ENCODE data around the gene MBD5.

MBD5 gene

GRCh38 chr2:148303161-148303560 is 282.3 kb downstream of the MBD5 start:
- DNase-seq (ENCODE audit: low read depth) = no peak

GRCh38 chr2:148305476-148305875 is 284.6 kb downstream of the MBD5 start:
- no peak for DNase-seq (ENCODE audit: low read depth)

- DNase-seq (ENCODE audit: low read depth) = no peak
Measured at GRCh38 chr2:148306027-148306426, 285.1 kb downstream of the MBD5 start.

GRCh38 chr2:148317598-148317997 is 296.7 kb downstream of the MBD5 start:
- DNase-seq (ENCODE audit: low read depth) = no peak

- DNase-seq (ENCODE audit: low read depth) = no peak
Measured at GRCh38 chr2:148338541-148338940, 317.6 kb downstream of the MBD5 start.

- DNase-seq (ENCODE audit: low read depth) = no peak
Measured at GRCh38 chr2:148342086-148342485, 321.2 kb downstream of the MBD5 start.

GRCh38 chr2:148350199-148350598 is 329.3 kb downstream of the MBD5 start:
- no peak for DNase-seq (ENCODE audit: low read depth)

GRCh38 chr2:148351437-148352143 is 330.7 kb downstream of the MBD5 start:
- no peak for DNase-seq (ENCODE audit: low read depth)

GRCh38 chr2:148358375-148358774 is 337.5 kb downstream of the MBD5 start:
- no peak for DNase-seq (ENCODE audit: low read depth)

GRCh38 chr2:148360662-148361061 is 339.8 kb downstream of the MBD5 start:
- no peak for DNase-seq (ENCODE audit: low read depth)

- DNase-seq (ENCODE audit: low read depth) = no peak
Measured at GRCh38 chr2:148362144-148362796, 341.4 kb downstream of the MBD5 start.

- DNase-seq (ENCODE audit: low read depth) = no peak
Measured at GRCh38 chr2:148375214-148375613, 354.3 kb downstream of the MBD5 start.

GRCh38 chr2:148391324-148391723 is 370.4 kb downstream of the MBD5 start:
- no peak for DNase-seq (ENCODE audit: low read depth)

GRCh38 chr2:148402786-148403185 is 381.9 kb downstream of the MBD5 start:
- no peak for DNase-seq (ENCODE audit: low read depth)

GRCh38 chr2:148410899-148411298 is 390.0 kb downstream of the MBD5 start:
- DNase-seq (ENCODE audit: low read depth) = no peak

GRCh38 chr2:148416248-148416647 is 395.4 kb downstream of the MBD5 start:
- DNase-seq (ENCODE audit: low read depth) = no peak

- no peak for DNase-seq (ENCODE audit: low read depth)
Measured at GRCh38 chr2:148430101-148430500, 409.2 kb downstream of the MBD5 start.

GRCh38 chr2:148447877-148448276 is 427.0 kb downstream of the MBD5 start:
- no peak for DNase-seq (ENCODE audit: low read depth)

GRCh38 chr2:148450531-148450930 is 429.6 kb downstream of the MBD5 start:
- no peak for DNase-seq (ENCODE audit: low read depth)

GRCh38 chr2:148451046-148451445 is 430.2 kb downstream of the MBD5 start:
- no peak for DNase-seq (ENCODE audit: low read depth)

- no peak for DNase-seq (ENCODE audit: low read depth)
Measured at GRCh38 chr2:148455791-148456190, 434.9 kb downstream of the MBD5 start.

GRCh38 chr2:148458171-148458570 is 437.3 kb downstream of the MBD5 start:
- DNase-seq (ENCODE audit: low read depth) = no peak

- no peak for DNase-seq (ENCODE audit: low read depth)
Measured at GRCh38 chr2:148459377-148459778, 438.5 kb downstream of the MBD5 start.

GRCh38 chr2:148461876-148462275 is 441.0 kb downstream of the MBD5 start:
- DNase-seq (ENCODE audit: low read depth) = no peak

Measured in stimulated activated CD8-positive, alpha-beta memory T cell treated with anti-CD3 and anti-CD28 coated beads, Interleukin-7, amount 100 ng/mL, for 24 hours (primary cell).